K562 (cell line): ENCODE results near the gene FAM180B. TPM values are rescaled to one million over a fixed set of nuclear protein-coding genes. Genes with fewer than 3 reads are reported as not detected.

Experiments used
- ATAC-seq: fragments of 200-7000 bp; cut with Tn5 transposase; 3 replicates; pipeline ENCODE4 v1.9.1; 2020; ENCODE audit warnings: moderate library complexity
- BruUV-seq: library from RNA; stranded (reverse); fragments of 400-500 nt; replicated peaks from 2 replicates; lab custom pipeline; 2021; lab: Mats Ljungman, UMichigan
- CTCF ChIA-PET: fragments of 300-600 bp; formaldehyde crosslinking; extraction: SDS; loops from one replicate; lab custom pipeline; 2021; ENCODE audit warnings: low intra/inter-chr PET ratio; lab: Yijun Ruan, JAX
- POLR2A ChIA-PET: fragments of 300-600, 350-650 bp; sonication (Branson Sonifier 250); formaldehyde crosslinking; extraction: SDS; loops from one replicate; lab custom pipeline; 2021; ENCODE audit warnings: antibody characterized with exemption, inconsistent platforms; lab: Yijun Ruan, JAX
- DNase-seq, 4 experiments: peaks; one replicate each; pipeline versions ENCODE4 v3.0.0 to v3.0.0-alpha.2; 2011 to 2018; ENCODE audit warnings: low spot score in 3 of 4, mixed read lengths in 3 of 4; ENCODE audit errors: extremely low read depth in 1 of 4
- FAIRE-seq: peaks from 2 replicates; lab custom pipeline; 2011; peaks lifted over from hg19 to GRCh38; lab: Jason Lieb, UNC
- H2AFZ ChIP-seq: 2 replicates; pipeline ENCODE4 v1.6.0; 2011; ENCODE audit warnings: low read depth, low read length, control low read depth, inconsistent platforms
- H3K27ac ChIP-seq: fragments of 200-600 bp; 3 replicates; pipeline ENCODE4 v1.8.0; 2011; ENCODE audit warnings: low read depth, mild to moderate bottlenecking, control low read depth, inconsistent platforms, low read length, moderate library complexity, mixed read lengths; ENCODE audit errors: extremely low read depth
- H3K27me3 ChIP-seq, 2 experiments: fragments of 300-600 bp in 1 of 2; 2 replicates in 1 of 2; 3 replicates in 1 of 2; pipeline versions ENCODE4 v1.6.0 to v1.8.0; 2011; ENCODE audit warnings: inconsistent platforms in 2 of 2, low read length in 2 of 2, mild to moderate bottlenecking in 1 of 2, mixed read lengths in 1 of 2, moderate library complexity in 1 of 2; ENCODE audit not compliant: control insufficient read depth in 2 of 2, insufficient read depth in 2 of 2
- H3K36me3 ChIP-seq: fragments of 300-600 bp; 3 replicates; pipeline ENCODE4 v1.8.0; 2011; ENCODE audit warnings: mild to moderate bottlenecking, low read length, inconsistent platforms; ENCODE audit not compliant: control insufficient read depth, insufficient read depth
- H3K4me1 ChIP-seq, 2 experiments: fragments of 200-600 bp in 1 of 2; replicated peaks in 1 of 2; 2 replicates in 1 of 2; 3 replicates in 1 of 2; pipeline versions ENCODE4 v1.5.1 to v1.8.0; 2011; ENCODE audit warnings: inconsistent platforms in 2 of 2, low read length in 2 of 2, mild to moderate bottlenecking in 1 of 2, mixed read lengths in 1 of 2, moderate library complexity in 1 of 2; ENCODE audit not compliant: control insufficient read depth in 2 of 2, insufficient read depth in 2 of 2
- H3K4me2 ChIP-seq: 2 replicates; pipeline ENCODE4 v1.6.1; 2011; ENCODE audit warnings: low read length, control low read depth, inconsistent platforms, mixed read lengths; ENCODE audit not compliant: insufficient read depth
- H3K4me3 ChIP-seq: fragments of 200-600 bp; sonication (generic), shearing (Covaris generic); 2 replicates; pipeline ENCODE4 v1.5.1; 2016; ENCODE audit warnings: control low read depth, inconsistent platforms
- H3K79me2 ChIP-seq: fragments of 200-600 bp; 3 replicates; pipeline ENCODE4 v1.8.0; 2011; ENCODE audit warnings: low read length, inconsistent platforms; ENCODE audit not compliant: control insufficient read depth, insufficient read depth
- H3K9ac ChIP-seq, 2 experiments: 2 replicates each; pipeline versions ENCODE4 v1.6.0 to v1.6.1; 2011; ENCODE audit warnings: low read depth in 2 of 2, low read length in 2 of 2, control low read depth in 1 of 2, inconsistent platforms in 1 of 2, mild to moderate bottlenecking in 1 of 2, mixed read lengths in 1 of 2; ENCODE audit not compliant: insufficient read depth in 1 of 2
- H3K9me1 ChIP-seq: one replicate; pipeline ENCODE4 v1.6.0; 2011; ENCODE audit warnings: inconsistent platforms, mild to moderate bottlenecking, low read length, moderate library complexity; ENCODE audit not compliant: control insufficient read depth, insufficient read depth
- H3K9me3 ChIP-seq: replicated peaks from 2 replicates; pipeline ENCODE4 v1.5.1; 2011; ENCODE audit warnings: low read depth, low read length, inconsistent platforms; ENCODE audit not compliant: control insufficient read depth, insufficient read depth
- H4K20me1 ChIP-seq: replicated peaks from 2 replicates; pipeline ENCODE4 v1.6.1; 2011; ENCODE audit warnings: low read length, inconsistent platforms, mixed read lengths; ENCODE audit not compliant: control insufficient read depth, insufficient read depth
- ARID2 ChIP-seq: fragments of 450-650 bp; IDR thresholded peaks from 2 replicates; pipeline ENCODE4 v1.6.1; 2017; ENCODE audit warnings: antibody characterized with exemption, mild to moderate bottlenecking
- BCOR ChIP-seq: fragments of 450-650 bp; IDR thresholded peaks from 2 replicates; pipeline ENCODE4 v1.6.1; 2016
- ETS2 ChIP-seq: IDR thresholded peaks from 2 replicates; pipeline ENCODE4 v1.6.1; 2016; ENCODE audit warnings: borderline replicate concordance, missing genetic modification characterization, mild to moderate bottlenecking, moderate library complexity, missing compliant biosample characterization; ENCODE audit not compliant: poor library complexity, severe bottlenecking
- HDAC3 ChIP-seq: fragments of 450-650 bp; IDR thresholded peaks from 2 replicates; pipeline ENCODE4 v1.6.1; 2018; ENCODE audit warnings: borderline replicate concordance, mild to moderate bottlenecking, moderate library complexity; ENCODE audit not compliant: partially characterized antibody
- HOXB6 ChIP-seq: fragments of 250-450 bp; sonication (Bioruptor Pico); IDR thresholded peaks from 2 replicates; pipeline ENCODE4 v1.5.1; 2022; ENCODE audit warnings: mild to moderate bottlenecking, borderline replicate concordance
- NFIC ChIP-seq: fragments of 450-650 bp; IDR thresholded peaks from 2 replicates; pipeline ENCODE4 v1.6.1; 2017; ENCODE audit warnings: mild to moderate bottlenecking, inconsistent platforms
- SMAD4 ChIP-seq: fragments of 250-450 bp; sonication (Bioruptor Pico); conservative IDR thresholded peaks from 2 replicates; pipeline ENCODE4 v1.8.0; 2021; ENCODE audit warnings: inconsistent platforms, mild to moderate bottlenecking, moderate library complexity
- TAF15 ChIP-seq: fragments of 200-400 bp; formaldehyde crosslinking; IDR thresholded peaks from 2 replicates; pipeline ENCODE4 v1.6.1; 2017; ENCODE audit warnings: mild to moderate bottlenecking, low read depth, low read length, moderate library complexity
- YY1 ChIP-seq, 3 experiments: IDR thresholded peaks; 2 replicates each; pipeline ENCODE4 v1.6.1; 2011; ENCODE audit warnings: low read length in 2 of 3, mild to moderate bottlenecking in 2 of 3, moderate library complexity in 2 of 3, borderline replicate concordance in 1 of 3, control low read depth in 1 of 3, low read depth in 1 of 3; ENCODE audit not compliant: insufficient read depth in 3 of 3, insufficient replicate concordance in 2 of 3, control insufficient read depth in 1 of 3, insufficient read length in 1 of 3; ENCODE audit errors: extremely low read depth in 1 of 3
- ZNF24 ChIP-seq: fragments of 450-650 bp; IDR thresholded peaks from 2 replicates; pipeline ENCODE4 v1.6.1; 2016
- ZNF766 ChIP-seq: fragments of 200-800 bp; sonication (Bioruptor generic); conservative IDR thresholded peaks from 2 replicates; pipeline ENCODE4 v1.6.1; 2016; ENCODE audit warnings: missing genetic modification characterization, missing compliant biosample characterization
- WGBS: fragments of 100-300 bp; shearing (Covaris generic); methylation state at CpG from one replicate; pipeline ENCODE4 v1.1.6; 2016; ENCODE audit warnings: low coverage, mixed read lengths; ENCODE audit not compliant: insufficient coverage; ENCODE audit errors: missing lambda C conversion rate; 5-methylcytosine and 5-hydroxymethylcytosine counted together
- in situ Hi-C: fragments of 300-500 bp; cut with MboI; formaldehyde crosslinking; loops from 4 replicates; pipeline ENCODE4 v1.15.0; 2018; ENCODE audit warnings: inconsistent platforms, mixed read lengths
- intact Hi-C: fragments of 100-400 bp; cut with micrococcal nuclease; formaldehyde crosslinking; loops from 2 replicates; pipeline ENCODE4 v1.14.2; 2022
- polyA plus RNA-seq, 8 experiments: library from polyadenylated mRNA; depleted of rRNA in 4 of 8; stranded (reverse) in 5 of 8; unstranded in 3 of 8; fragments of >200 nt; fragmentation: Nextera tagmentation in 2 of 8; fragmentation: Illumina TruSeq in 1 of 8; extraction: Ambion mirVana in 2 of 8; extraction: Trizol in 1 of 8; gene quantifications; 2 replicates each; pipeline versions ENCODE4 v1.2.1 to v1.2.3, GENCODE V29; 2011 to 2014; ENCODE audit warnings: inconsistent platforms in 1 of 8, missing spikeins in 1 of 8
- total RNA-seq, 7 experiments: library from RNA; depleted of rRNA in 6 of 7; stranded (reverse); fragments of >200 nt in 6 of 7; fragmentation: Illumina TruSeq in 2 of 7; extraction: Trizol in 2 of 7; gene quantifications; 2 replicates each; pipeline versions ENCODE4 v1.2.1 to v1.2.3, GENCODE V29; 2011 to 2021; ENCODE audit warnings: low replicate concordance in 1 of 7
- TF ChIP-seq, protein P1 (sequence below): sonication (generic); formaldehyde crosslinking; IDR thresholded peaks from 2 replicates; pipeline ENCODE4 v1.5.0; 2020; ENCODE audit warnings: missing genetic modification reagents
- TF ChIP-seq, protein P2 (sequence below): IDR thresholded peaks from 2 replicates; pipeline ENCODE4 v1.6.1; 2014; ENCODE audit warnings: antibody characterized with exemption
- TF ChIP-seq, protein P3 (sequence below): fragments of 450-650 bp; formaldehyde crosslinking; IDR thresholded peaks from 2 replicates; pipeline ENCODE4 v1.4.0; 2020; ENCODE audit warnings: mild to moderate bottlenecking, moderate library complexity
- TF ChIP-seq, protein P4 (sequence below): fragments of 450-650 bp; conservative IDR thresholded peaks from 2 replicates; pipeline ENCODE4 v1.6.1; 2016; ENCODE audit warnings: missing genetic modification characterization, low read depth, mild to moderate bottlenecking, control low read depth, missing compliant biosample characterization

FAM180B gene
- total and polyA plus RNA-seq, 9 of the 15 experiments (the other 6 are each of a cell fraction or from before 2014, with no cell fraction given), result 0.05 to 0.14 TPM; not detected in 7

DNA sequence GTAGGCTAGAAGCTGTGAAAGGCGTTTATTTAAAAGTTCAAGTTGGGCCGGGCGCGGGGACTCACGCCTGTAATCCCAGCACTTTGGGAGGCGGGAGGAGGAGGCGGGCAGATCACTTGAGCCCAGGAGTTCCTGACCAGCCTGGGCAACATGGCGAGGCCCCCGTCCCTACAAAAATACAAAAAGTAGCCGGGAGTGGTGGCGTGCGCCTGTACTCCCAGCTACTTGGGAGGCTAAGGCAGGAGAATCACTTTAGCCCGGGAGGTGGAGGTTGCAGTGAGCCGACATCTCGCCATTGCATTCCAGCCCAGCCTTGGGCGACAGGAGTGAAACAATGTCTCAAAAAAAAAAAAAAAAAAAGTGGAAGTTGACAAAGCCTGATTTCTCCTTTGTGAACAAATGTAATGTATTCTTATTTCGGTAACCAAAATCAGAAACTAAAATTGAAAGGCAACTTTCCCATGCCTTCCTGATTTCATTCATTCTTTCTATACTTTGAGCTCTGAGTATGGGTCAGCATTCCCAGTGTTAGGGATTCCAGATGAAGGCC lies 20.3 kb upstream of the FAM180B start:
- peak overlapping the region; percentile 100 for H3K4me3 ChIP-seq
- FAIRE-seq (no peak), ATAC-seq (peak; percentile 25), DNase-seq (peak in 1 of 4 experiments; percentile 39)
- H2AFZ ChIP-seq, result peak overlapping the region; percentile 98
- 4% methylated on average over 17 of the region's 17 CpGs for WGBS
- H3K36me3 ChIP-seq, result peaks cover 29% of the 10 kb centered on the region; the same call in 2 of the 3 replicates
- H3K4me2 ChIP-seq, result peak overlapping the region; percentile 92
- in situ Hi-C loops, result no loop called here
- H3K9me1 ChIP-seq, result no peaks in the 10 kb centered on the region
- H3K9me3 ChIP-seq, result no peaks in the 10 kb centered on the region
- H3K9ac ChIP-seq, result peak overlapping the region; percentile 99 to 100
- POLR2A ChIA-PET, result interaction anchor here (0.6 to 3.2 kb wide), 8 partner anchors 10 to 352 kb away, joined by 3 to 23 read pairs (median 4); partner anchors contain the start of genes CELF1 and NDUFS3
- BruUV-seq, result no TSS peak
- CTCF ChIA-PET, result no interaction called here
- peaks cover 44% of the 10 kb centered on the region for H3K79me2 ChIP-seq
- intact Hi-C loops, result no loop called here
- H4K20me1 ChIP-seq, result no peaks in the 10 kb centered on the region
- H3K4me1 ChIP-seq, result peaks cover 10 to 40% of the 10 kb centered on the region in 2 experiments; a peak in 4 of 5 replicates
- no peaks in the 10 kb centered on the region for H3K27me3 ChIP-seq
- H3K27ac ChIP-seq, result peak overlapping the region; percentile 96
- TF ChIP-seq, protein P1, sequence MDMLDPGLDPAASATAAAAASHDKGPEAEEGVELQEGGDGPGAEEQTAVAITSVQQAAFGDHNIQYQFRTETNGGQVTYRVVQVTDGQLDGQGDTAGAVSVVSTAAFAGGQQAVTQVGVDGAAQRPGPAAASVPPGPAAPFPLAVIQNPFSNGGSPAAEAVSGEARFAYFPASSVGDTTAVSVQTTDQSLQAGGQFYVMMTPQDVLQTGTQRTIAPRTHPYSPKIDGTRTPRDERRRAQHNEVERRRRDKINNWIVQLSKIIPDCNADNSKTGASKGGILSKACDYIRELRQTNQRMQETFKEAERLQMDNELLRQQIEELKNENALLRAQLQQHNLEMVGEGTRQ (CRISPR knock-in tag), result no peak
- TF ChIP-seq HOXB6 (CRISPR knock-in tag), result no peak
- no peak for TF ChIP-seq ARID2
- TF ChIP-seq ZNF24, result peak; percentile 84
- TF ChIP-seq HDAC3, result no peak
- no peak for TF ChIP-seq NFIC
- TF ChIP-seq, protein P2, sequence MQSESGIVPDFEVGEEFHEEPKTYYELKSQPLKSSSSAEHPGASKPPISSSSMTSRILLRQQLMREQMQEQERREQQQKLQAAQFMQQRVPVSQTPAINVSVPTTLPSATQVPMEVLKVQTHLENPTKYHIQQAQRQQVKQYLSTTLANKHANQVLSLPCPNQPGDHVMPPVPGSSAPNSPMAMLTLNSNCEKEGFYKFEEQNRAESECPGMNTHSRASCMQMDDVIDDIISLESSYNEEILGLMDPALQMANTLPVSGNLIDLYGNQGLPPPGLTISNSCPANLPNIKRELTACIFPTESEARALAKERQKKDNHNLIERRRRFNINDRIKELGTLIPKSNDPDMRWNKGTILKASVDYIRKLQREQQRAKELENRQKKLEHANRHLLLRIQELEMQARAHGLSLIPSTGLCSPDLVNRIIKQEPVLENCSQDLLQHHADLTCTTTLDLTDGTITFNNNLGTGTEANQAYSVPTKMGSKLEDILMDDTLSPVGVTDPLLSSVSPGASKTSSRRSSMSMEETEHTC, result no peak
- no peak for TF ChIP-seq ZNF766 (CRISPR knock-in tag)
- TF ChIP-seq, protein P3, sequence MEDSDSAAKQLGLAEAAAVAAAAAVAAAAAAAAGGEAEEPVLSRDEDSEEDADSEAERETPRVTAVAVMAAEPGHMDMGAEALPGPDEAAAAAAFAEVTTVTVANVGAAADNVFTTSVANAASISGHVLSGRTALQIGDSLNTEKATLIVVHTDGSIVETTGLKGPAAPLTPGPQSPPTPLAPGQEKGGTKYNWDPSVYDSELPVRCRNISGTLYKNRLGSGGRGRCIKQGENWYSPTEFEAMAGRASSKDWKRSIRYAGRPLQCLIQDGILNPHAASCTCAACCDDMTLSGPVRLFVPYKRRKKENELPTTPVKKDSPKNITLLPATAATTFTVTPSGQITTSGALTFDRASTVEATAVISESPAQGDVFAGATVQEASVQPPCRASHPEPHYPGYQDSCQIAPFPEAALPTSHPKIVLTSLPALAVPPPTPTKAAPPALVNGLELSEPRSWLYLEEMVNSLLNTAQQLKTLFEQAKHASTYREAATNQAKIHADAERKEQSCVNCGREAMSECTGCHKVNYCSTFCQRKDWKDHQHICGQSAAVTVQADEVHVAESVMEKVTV (CRISPR knock-in tag), result no peak
- TF ChIP-seq TAF15, result no peak
- TF ChIP-seq, protein P4, sequence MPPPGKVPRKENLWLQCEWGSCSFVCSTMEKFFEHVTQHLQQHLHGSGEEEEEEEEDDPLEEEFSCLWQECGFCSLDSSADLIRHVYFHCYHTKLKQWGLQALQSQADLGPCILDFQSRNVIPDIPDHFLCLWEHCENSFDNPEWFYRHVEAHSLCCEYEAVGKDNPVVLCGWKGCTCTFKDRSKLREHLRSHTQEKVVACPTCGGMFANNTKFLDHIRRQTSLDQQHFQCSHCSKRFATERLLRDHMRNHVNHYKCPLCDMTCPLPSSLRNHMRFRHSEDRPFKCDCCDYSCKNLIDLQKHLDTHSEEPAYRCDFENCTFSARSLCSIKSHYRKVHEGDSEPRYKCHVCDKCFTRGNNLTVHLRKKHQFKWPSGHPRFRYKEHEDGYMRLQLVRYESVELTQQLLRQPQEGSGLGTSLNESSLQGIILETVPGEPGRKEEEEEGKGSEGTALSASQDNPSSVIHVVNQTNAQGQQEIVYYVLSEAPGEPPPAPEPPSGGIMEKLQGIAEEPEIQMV, result no peak
- peak in 1 of 3 experiments; percentile 50 for TF ChIP-seq YY1 (IDR thresholded peaks at IDR 0.05; ENCODE audit: borderline replicate concordance in 1 of 3, control insufficient read depth in 1 of 3, extremely low read depth in 1 of 3, insufficient read depth in 3 of 3, insufficient read length in 1 of 3, insufficient replicate concordance in 2 of 3, low read depth in 1 of 3, low read length in 2 of 3)
- peak; percentile 89 for TF ChIP-seq BCOR
- no peak for TF ChIP-seq ETS2 (tag)
- TF ChIP-seq SMAD4 (CRISPR knock-in tag), result no peak
